HUES6 (cell line): ENCODE data around the gene CACNA2D3.

Experiments used
- H3K27ac ChIP-seq: 2 replicates; pipeline ENCODE4 v1.7.0; 2013; ENCODE audit warnings: low read depth, mild to moderate bottlenecking, low read length, inconsistent platforms
- H3K27me3 ChIP-seq: 2 replicates; pipeline ENCODE4 v1.6.1; 2013; ENCODE audit warnings: low read length; ENCODE audit not compliant: control insufficient read depth, insufficient read depth
- H3K36me3 ChIP-seq: 2 replicates; pipeline ENCODE4 v1.6.1; 2013; ENCODE audit warnings: low read length; ENCODE audit not compliant: control insufficient read depth, insufficient read depth
- H3K4me1 ChIP-seq: 2 replicates; pipeline ENCODE4 v1.6.1; 2013; ENCODE audit warnings: low read length; ENCODE audit not compliant: control insufficient read depth, insufficient read depth
- H3K4me3 ChIP-seq: 2 replicates; pipeline ENCODE4 v1.5.1; 2013; ENCODE audit warnings: low read depth, low read length
- H3K9ac ChIP-seq: one replicate; pipeline ENCODE4 v1.6.1; 2013; ENCODE audit warnings: mild to moderate bottlenecking, low read length
- H3K9me3 ChIP-seq: 2 replicates; pipeline ENCODE4 v1.6.1; 2013; ENCODE audit warnings: low read depth, low read length; ENCODE audit not compliant: control insufficient read depth, insufficient read depth

Gene CACNA2D3

DNA sequence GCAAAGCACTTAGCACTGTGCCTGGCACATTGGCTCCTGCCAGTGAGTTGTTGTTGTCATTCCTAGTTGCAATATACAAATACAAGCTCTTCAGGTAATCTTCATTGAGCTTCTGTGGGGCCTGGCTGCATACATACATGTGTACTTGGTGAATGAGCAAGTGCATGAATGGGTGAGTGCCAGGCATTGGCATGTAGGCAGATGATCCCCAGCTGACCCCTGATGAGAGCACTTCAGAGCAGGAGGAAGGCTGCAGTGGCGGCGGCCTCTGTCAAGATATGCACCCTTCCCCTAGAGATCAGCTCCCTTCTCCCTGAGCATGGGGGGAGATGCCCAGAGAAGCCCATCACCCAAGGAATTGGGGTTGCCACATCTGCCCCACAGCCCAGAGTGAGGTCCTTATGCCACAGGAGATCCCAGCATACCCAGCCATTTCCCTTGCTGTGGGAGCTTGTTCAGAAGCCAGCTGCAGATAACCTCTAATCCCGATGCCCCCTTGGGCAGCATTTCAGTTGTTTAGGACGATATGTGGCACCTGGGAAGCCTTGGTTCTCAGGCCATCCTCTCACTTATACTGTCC, 8.8 kb downstream of the CACNA2D3 start:
- no peaks in the 10 kb centered on the region for H3K36me3 ChIP-seq
- no peak overlapping the region for H3K9ac ChIP-seq
- no peak overlapping the region for H3K4me3 ChIP-seq
- H3K9me3 ChIP-seq, result no peaks in the 10 kb centered on the region
- H3K4me1 ChIP-seq, result peaks cover 25% of the 10 kb centered on the region
- no peak overlapping the region for H3K27ac ChIP-seq
- H3K27me3 ChIP-seq, result peaks cover 10% of the 10 kb centered on the region

DNA sequence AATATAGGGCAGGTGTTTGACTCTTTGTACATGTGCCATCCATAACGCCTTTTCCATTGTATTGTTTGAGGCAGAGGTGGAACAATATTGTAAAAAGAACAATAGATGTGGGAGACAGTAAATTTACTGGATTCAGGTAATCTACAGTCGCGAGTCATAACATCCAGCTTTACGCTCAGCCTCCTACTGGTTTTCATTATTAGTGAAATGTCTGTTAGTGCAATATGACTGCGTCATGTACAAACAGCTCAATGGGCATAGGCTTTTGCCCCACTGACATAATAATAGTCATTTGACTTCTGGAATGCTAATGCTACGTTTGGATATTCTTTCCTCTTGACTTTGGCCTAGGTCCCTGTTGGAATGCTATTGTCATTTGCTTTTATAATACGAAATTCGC, 9.5 kb downstream of the CACNA2D3 start:
- H3K27ac ChIP-seq, result no peak overlapping the region
- H3K4me3 ChIP-seq, result no peak overlapping the region
- H3K9me3 ChIP-seq, result no peaks in the 10 kb centered on the region
- H3K27me3 ChIP-seq, result peaks cover 2% of the 10 kb centered on the region
- no peaks in the 10 kb centered on the region for H3K36me3 ChIP-seq
- H3K4me1 ChIP-seq, result peaks cover 31% of the 10 kb centered on the region
- no peak overlapping the region for H3K9ac ChIP-seq

DNA sequence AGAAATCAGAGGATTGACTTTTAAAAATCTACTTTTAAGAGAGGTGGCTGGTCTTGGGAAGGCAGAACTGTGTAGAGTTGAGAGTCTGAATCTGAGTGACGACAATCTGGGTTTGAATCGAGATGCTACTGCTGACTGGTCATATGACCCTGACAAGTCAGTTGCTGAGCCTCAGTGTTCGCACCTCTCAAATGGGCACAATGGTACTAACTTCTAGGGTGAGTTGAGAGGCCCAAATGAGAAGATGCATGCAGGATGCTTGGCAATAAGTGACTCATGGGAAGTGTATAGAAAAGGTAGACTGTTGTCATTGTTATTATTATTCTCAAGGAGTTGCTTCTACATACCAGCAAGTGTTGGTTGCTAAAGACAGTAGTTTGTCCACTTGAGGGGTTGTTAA, 10.3 kb downstream of the CACNA2D3 start:
- H3K4me1 ChIP-seq, result peaks cover 31% of the 10 kb centered on the region
- H3K36me3 ChIP-seq, result no peaks in the 10 kb centered on the region
- no peak overlapping the region for H3K27ac ChIP-seq
- no peaks in the 10 kb centered on the region for H3K9me3 ChIP-seq
- H3K9ac ChIP-seq, result no peak overlapping the region
- no peaks in the 10 kb centered on the region for H3K27me3 ChIP-seq
- no peak overlapping the region for H3K4me3 ChIP-seq

DNA sequence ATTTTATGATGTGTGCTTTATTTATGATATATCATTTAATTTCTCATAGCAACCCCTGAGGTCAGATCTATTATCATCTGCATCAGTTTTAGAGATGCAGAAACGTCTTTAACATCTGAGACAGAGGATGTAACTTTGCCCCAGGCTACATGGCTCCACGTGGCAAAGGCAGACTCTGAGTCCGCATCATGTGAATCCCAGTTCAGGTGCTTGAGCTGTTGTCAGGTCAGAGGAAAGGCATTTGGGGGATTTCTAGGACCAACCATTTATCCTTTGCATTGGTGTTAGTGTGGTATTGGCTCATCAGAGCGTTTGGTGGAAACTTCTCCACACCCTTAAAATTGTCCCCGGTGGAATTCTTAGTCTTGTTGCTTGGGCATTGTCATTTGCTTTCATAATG, 10.8 kb downstream of the CACNA2D3 start:
- Histone ChIP-seq H3K27me3 (no peaks in the 10 kb centered on the region), H3K27ac (no peak overlapping the region), H3K4me3 (no peak overlapping the region)

DNA sequence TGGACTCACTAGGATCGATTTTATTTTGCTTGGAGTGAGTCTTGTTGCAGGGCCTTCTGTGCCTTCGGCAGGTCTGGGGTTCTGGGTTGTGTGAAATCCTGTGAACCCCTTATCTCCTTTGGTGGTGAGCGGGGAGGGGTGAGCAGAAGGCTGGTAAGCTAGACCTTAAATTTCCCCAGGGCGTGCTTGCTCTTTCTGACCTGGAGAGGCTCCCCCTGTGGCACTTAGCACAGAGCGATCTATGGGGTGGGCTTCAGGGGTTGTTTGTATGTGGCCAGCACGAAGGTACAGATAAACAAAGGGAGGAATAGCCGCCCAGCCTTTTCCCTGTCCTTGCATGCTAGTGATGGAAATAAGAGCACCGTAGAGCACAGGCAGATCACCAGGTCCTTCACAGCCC, 11.8 kb downstream of the CACNA2D3 start:
- Histone ChIP-seq H3K36me3 (no peaks in the 10 kb centered on the region), H3K4me1 (peaks cover 31% of the 10 kb centered on the region), H3K27ac (no peak overlapping the region), H3K9ac (no peak overlapping the region), H3K27me3 (no peaks in the 10 kb centered on the region), H3K4me3 (no peak overlapping the region), H3K9me3 (no peaks in the 10 kb centered on the region)

More for the DNA sequence above, 10.8 kb downstream of the CACNA2D3 start:
- Histone ChIP-seq H3K9ac (no peak overlapping the region), H3K36me3 (no peaks in the 10 kb centered on the region), H3K4me1 (peaks cover 31% of the 10 kb centered on the region), H3K9me3 (no peaks in the 10 kb centered on the region)

DNA sequence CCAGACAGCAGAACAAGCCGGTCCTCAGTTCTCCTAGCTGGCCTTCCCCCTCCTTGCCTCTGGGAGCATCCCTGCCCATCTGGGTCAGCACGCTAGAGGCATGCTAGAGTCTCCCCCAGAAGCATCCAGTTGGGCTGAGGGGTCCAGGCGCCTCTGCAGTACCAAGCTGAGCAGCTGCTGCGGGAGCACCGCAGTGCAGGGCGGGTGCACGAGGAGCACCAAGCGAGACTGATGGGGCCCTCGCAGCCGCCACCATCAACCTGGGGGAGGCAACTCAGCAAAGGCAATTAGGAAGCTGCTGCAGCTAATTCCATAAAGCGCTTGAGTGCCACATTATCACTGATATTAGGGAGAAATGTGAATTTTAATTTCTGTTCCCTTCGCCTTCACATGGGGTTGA, 12.4 kb downstream of the CACNA2D3 start:
- Histone ChIP-seq H3K27ac (no peak overlapping the region), H3K4me3 (no peak overlapping the region), H3K36me3 (no peaks in the 10 kb centered on the region), H3K4me1 (peaks cover 31% of the 10 kb centered on the region), H3K27me3 (no peaks in the 10 kb centered on the region), H3K9me3 (no peaks in the 10 kb centered on the region), H3K9ac (no peak overlapping the region)

DNA sequence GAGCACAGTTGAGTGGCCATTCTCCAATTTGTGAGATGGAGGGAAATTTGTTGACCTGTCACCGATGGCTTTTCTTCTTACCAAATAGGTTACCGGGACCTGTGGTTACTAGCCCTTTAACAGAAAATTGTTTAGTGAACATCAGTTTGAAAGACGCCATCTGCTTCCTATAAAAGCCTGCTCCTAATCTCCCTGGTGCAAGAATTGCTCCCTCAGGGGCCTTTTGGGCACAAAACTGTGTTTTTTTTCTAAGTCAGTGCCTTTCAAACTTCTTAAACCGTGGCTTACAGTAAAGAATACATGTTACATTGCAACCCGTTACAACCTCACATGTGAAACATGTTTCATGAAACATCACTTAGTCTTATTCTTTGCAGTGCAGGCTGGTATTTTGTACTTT, 15.0 kb downstream of the CACNA2D3 start:
- no peak overlapping the region for H3K9ac ChIP-seq
- H3K27ac ChIP-seq, result no peak overlapping the region
- H3K9me3 ChIP-seq, result no peaks in the 10 kb centered on the region
- H3K27me3 ChIP-seq, result no peaks in the 10 kb centered on the region
- H3K36me3 ChIP-seq, result no peaks in the 10 kb centered on the region
- H3K4me3 ChIP-seq, result no peak overlapping the region
- peaks cover 28% of the 10 kb centered on the region for H3K4me1 ChIP-seq

DNA sequence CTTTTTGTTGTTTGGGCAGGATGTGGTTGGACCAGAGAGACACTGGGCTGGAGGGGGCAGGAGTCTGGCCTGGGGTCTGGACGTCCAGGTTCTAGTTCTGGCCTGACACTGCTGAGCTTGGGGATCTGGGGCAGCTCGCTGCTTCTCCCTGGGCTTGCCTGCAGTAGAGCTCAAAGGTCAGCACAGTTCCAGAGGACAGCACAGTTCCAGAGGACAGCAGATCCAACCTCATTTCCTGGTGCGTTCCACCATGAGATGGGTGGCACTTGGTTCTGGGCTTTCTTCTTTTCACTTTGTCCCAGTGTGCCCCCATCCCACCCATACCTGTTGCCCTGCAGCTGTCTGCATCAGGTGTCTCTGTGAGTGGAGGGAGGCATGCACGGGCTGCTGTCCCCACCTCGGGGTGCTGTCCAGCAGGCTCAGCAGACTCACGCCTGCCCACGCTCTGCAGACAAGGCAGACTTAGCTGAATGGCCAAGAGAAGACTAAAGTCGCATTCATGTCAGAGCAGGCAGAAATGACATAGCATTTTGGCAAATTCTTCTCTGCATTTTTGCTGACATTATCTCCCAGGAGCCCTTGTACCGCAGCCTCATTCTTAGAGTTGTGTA, 16.7 kb downstream of the CACNA2D3 start:
- no peaks in the 10 kb centered on the region for H3K36me3 ChIP-seq
- no peaks in the 10 kb centered on the region for H3K9me3 ChIP-seq
- H3K27me3 ChIP-seq, result no peaks in the 10 kb centered on the region
- no peak overlapping the region for H3K27ac ChIP-seq
- no peak overlapping the region for H3K9ac ChIP-seq
- peaks cover 22% of the 10 kb centered on the region for H3K4me1 ChIP-seq
- H3K4me3 ChIP-seq, result no peak overlapping the region

DNA sequence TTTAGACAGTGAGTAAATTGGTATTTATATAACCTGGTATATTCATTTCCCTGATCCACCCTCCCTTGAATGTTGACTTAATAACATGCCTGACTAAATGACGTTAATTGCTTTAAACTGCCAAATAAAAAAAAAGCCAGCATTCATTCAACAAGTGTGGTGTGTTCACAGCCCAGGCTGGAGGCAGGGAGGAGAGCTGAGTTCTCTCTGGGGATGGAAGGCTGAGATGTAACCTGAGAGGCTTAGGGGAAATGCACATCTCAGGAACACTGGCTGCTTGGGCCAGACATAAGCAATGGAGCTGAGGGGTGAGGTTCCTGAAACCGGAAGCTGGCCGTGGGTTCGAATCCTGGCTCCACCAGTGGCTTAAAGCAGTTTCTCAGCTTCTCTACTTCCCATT, 17.3 kb downstream of the CACNA2D3 start:
- Histone ChIP-seq H3K27ac (no peak overlapping the region), H3K36me3 (no peaks in the 10 kb centered on the region), H3K4me1 (peaks cover 16% of the 10 kb centered on the region), H3K4me3 (no peak overlapping the region), H3K9me3 (no peaks in the 10 kb centered on the region), H3K9ac (no peak overlapping the region), H3K27me3 (no peaks in the 10 kb centered on the region)

DNA sequence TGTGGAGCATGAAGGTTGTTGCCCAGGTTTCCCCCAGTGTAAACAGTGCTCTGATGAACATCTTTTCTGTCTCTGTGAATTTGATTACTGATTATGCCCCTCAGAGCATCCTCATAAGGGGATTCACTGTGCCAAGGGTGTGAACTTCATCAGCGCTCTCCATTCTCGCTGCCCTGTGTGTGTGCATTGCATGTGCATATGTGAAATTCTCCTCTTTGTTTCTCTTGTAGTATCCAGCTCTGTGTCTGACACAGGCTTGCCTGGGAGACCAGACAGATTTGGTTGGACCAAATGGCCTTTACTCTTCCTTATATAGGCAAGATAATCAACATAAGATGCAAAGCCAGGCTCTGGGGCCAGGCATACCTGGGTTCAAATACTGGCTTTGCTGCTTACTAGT, 21.9 kb downstream of the CACNA2D3 start:
- H3K27ac ChIP-seq, result no peak overlapping the region
- no peak overlapping the region for H3K4me3 ChIP-seq
- peaks cover 6% of the 10 kb centered on the region; the same call in 1 of the 2 replicates for H3K4me1 ChIP-seq
- H3K27me3 ChIP-seq, result no peaks in the 10 kb centered on the region
- no peak overlapping the region for H3K9ac ChIP-seq
- H3K9me3 ChIP-seq, result no peaks in the 10 kb centered on the region
- H3K36me3 ChIP-seq, result no peaks in the 10 kb centered on the region

DNA sequence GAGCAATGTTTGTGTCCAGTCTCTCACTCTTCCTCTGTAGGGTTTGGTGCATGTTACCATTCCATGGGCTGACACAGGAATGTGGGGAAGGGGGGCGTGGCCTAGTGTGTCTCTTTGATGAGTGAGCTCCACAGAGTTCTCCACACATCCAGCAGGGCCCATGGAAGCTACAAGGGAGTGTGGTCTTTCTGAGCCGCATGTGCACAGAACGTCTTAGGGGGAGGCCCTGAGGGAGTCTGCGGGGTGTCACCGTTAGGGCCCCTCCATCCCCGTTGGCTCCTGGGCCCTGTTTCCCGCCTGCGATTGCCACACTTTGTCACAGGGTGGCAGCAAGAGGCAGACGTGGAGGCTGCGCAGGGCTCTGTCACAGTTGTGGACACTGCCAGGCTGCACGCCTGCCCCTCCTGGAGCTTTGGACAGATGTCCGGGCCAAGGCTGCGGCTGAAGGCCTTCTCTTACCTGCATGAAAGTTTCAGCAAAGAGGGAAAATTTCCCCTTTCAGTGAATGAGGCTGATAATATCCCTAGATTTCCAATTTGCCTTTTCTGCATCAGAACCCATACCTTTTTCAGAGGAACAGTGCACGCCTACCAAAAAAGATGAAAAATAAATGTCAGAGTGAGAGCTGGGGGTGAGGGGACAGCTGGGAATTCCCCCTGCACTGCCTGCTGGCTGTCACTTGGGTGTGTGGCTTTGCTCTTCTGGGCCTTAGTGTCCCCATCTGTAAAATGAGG, 24.3 kb downstream of the CACNA2D3 start:
- H3K27me3 ChIP-seq, result no peaks in the 10 kb centered on the region
- no peaks in the 10 kb centered on the region for H3K36me3 ChIP-seq
- H3K9me3 ChIP-seq, result no peaks in the 10 kb centered on the region
- H3K4me1 ChIP-seq, result peaks cover 6% of the 10 kb centered on the region; the same call in 1 of the 2 replicates
- H3K4me3 ChIP-seq, result no peak overlapping the region
- H3K27ac ChIP-seq, result no peak overlapping the region
- H3K9ac ChIP-seq, result no peak overlapping the region
